Measurements from ENCODE around the gene MZF1.

GRCh38 chr19:58562122-58563033 lies 10.8 kb downstream of the MZF1 start:
- TF ChIP-seq FOXM1 (IDR thresholded peaks at IDR 0.05; ENCODE audit: low read depth, low read length) (no peak), POLR2AphosphoS5 (IDR thresholded peaks at IDR 0.05; ENCODE audit: low read length) (no peak), CTCF (IDR thresholded peaks at IDR 0.05 in 2 of 3, conservative IDR thresholded peaks at IDR 0.05 in 1 of 3; ENCODE audit: control insufficient read depth in 2 of 3, extremely low read depth in 1 of 3, insufficient read depth in 1 of 3, low read depth in 3 of 3, low read length in 3 of 3) (no peak), RAD21 (IDR thresholded peaks at IDR 0.05; ENCODE audit: insufficient read depth, low read depth, low read length) (no peak), POLR2A (IDR thresholded peaks at IDR 0.05; ENCODE audit: low read depth, low read length) (peak; percentile 75), NKRF (conservative IDR thresholded peaks at IDR 0.05) (no peak), EGR1 (IDR thresholded peaks at IDR 0.05; ENCODE audit: borderline replicate concordance in 1 of 2, low read depth in 2 of 2, low read length in 2 of 2) (no peak), BRCA1 (IDR thresholded peaks at IDR 0.05; ENCODE audit: low read depth, low read length) (no peak), BCL11A (IDR thresholded peaks at IDR 0.05; ENCODE audit: low read depth, low read length) (no peak), YBX1 (IDR thresholded peaks at IDR 0.05) (no peak), BHLHE40 (IDR thresholded peaks at IDR 0.05; ENCODE audit: borderline replicate concordance in 1 of 2, low read depth in 2 of 2, low read length in 1 of 2) (peak in 1 of 2 experiments; percentile 26; a peak in 2 of 4 replicates)
